Trophoblast cell (in vitro differentiated cells and primary cell): Measurements from ENCODE around the gene RBM7.

ENCODE experiments used
- DNase-seq, 2 donors: peaks; one replicate each; pipeline ENCODE4 v3.0.0-alpha.2; 2016
- H2AFZ ChIP-seq: 2 replicates; pipeline ENCODE4 v1.6.1; 2013; ENCODE audit warnings: low read length, moderate library complexity, mild to moderate bottlenecking; ENCODE audit not compliant: insufficient read depth, poor library complexity
- H2AK5ac ChIP-seq: 2 replicates; pipeline ENCODE4 v1.6.1; 2013; ENCODE audit warnings: mild to moderate bottlenecking, low read length
- H2BK120ac ChIP-seq: 2 replicates; pipeline ENCODE4 v1.6.1; 2013; ENCODE audit warnings: low read length, mild to moderate bottlenecking, moderate library complexity; ENCODE audit not compliant: insufficient read depth, poor library complexity
- H2BK12ac ChIP-seq: 2 replicates; pipeline ENCODE4 v1.6.1; 2013; ENCODE audit warnings: mild to moderate bottlenecking, low read length, moderate library complexity
- H2BK5ac ChIP-seq: 2 replicates; pipeline ENCODE4 v1.6.1; 2013; ENCODE audit warnings: low read length, low read depth, moderate library complexity, mild to moderate bottlenecking; ENCODE audit not compliant: poor library complexity
- H3K14ac ChIP-seq: 2 replicates; pipeline ENCODE4 v1.6.1; 2013; ENCODE audit warnings: mild to moderate bottlenecking, low read length
- H3K18ac ChIP-seq: 2 replicates; pipeline ENCODE4 v1.6.1; 2013; ENCODE audit warnings: mild to moderate bottlenecking, low read length
- H3K23ac ChIP-seq: 2 replicates; pipeline ENCODE4 v1.6.1; 2013; ENCODE audit warnings: low read length
- H3K27ac ChIP-seq: 2 replicates; pipeline ENCODE4 v1.5.1; 2013; ENCODE audit warnings: low read depth, mild to moderate bottlenecking, inconsistent platforms, low read length, moderate library complexity
- H3K27me3 ChIP-seq: 2 replicates; pipeline ENCODE4 v1.6.1; 2013; ENCODE audit warnings: inconsistent platforms, mild to moderate bottlenecking, low read length, moderate library complexity; ENCODE audit not compliant: insufficient read depth
- H3K36me3 ChIP-seq, 2 experiments: 1 replicate in 1 of 2; 2 replicates in 1 of 2; pipeline ENCODE4 v1.6.1; 2013; ENCODE audit warnings: low read length in 2 of 2, mild to moderate bottlenecking in 2 of 2, moderate library complexity in 1 of 2; ENCODE audit not compliant: insufficient read depth in 2 of 2, control insufficient read depth in 1 of 2
- H3K4ac ChIP-seq: 2 replicates; pipeline ENCODE4 v1.6.1; 2013; ENCODE audit warnings: low read depth, mild to moderate bottlenecking, low read length, moderate library complexity
- H3K4me1 ChIP-seq, 2 experiments: 1 replicate in 1 of 2; 2 replicates in 1 of 2; pipeline ENCODE4 v1.6.1; 2013; ENCODE audit warnings: low read length in 2 of 2, mild to moderate bottlenecking in 2 of 2, moderate library complexity in 1 of 2; ENCODE audit not compliant: insufficient read depth in 2 of 2, control insufficient read depth in 1 of 2
- H3K4me2 ChIP-seq: 2 replicates; pipeline ENCODE4 v1.6.1; 2013; ENCODE audit warnings: inconsistent platforms, mild to moderate bottlenecking, low read length, moderate library complexity
- H3K4me3 ChIP-seq: 2 replicates; pipeline ENCODE4 v1.5.1; 2013; ENCODE audit warnings: mild to moderate bottlenecking, low read depth, low read length, inconsistent platforms
- H3K79me1 ChIP-seq: one replicate; pipeline ENCODE4 v1.6.1; 2013; ENCODE audit warnings: low read length
- H3K79me2 ChIP-seq: 2 replicates; pipeline ENCODE4 v1.6.1; 2013; ENCODE audit warnings: low read length, mild to moderate bottlenecking; ENCODE audit not compliant: control insufficient read depth, insufficient read depth, poor library complexity
- H3K9ac ChIP-seq: 2 replicates; pipeline ENCODE4 v1.6.1; 2013; ENCODE audit warnings: mild to moderate bottlenecking, low read length
- H3K9me3 ChIP-seq: 2 replicates; pipeline ENCODE4 v1.6.1; 2013; ENCODE audit warnings: low read depth, mild to moderate bottlenecking, control low read depth, inconsistent platforms, low read length; ENCODE audit not compliant: insufficient read depth
- H4K12ac ChIP-seq: 2 replicates; pipeline ENCODE4 v1.6.1; 2013; ENCODE audit warnings: low read depth, mild to moderate bottlenecking, low read length, moderate library complexity
- H4K8ac ChIP-seq: 2 replicates; pipeline ENCODE4 v1.6.1; 2013; ENCODE audit warnings: low read depth, mild to moderate bottlenecking, low read length, moderate library complexity
- H4K91ac ChIP-seq: one replicate; pipeline ENCODE4 v1.6.1; 2013; ENCODE audit warnings: low read depth, mild to moderate bottlenecking, low read length, moderate library complexity
- WGBS: extraction: QIAGEN DNeasy Blood & Tissue Kit; methylation state at CpG from one replicate; pipeline ENCODE4 v1.1.7; 2013; ENCODE audit warnings: missing lambda C conversion rate; ENCODE audit not compliant: insufficient read length, insufficient coverage; ENCODE audit errors: extremely low coverage; 5-methylcytosine and 5-hydroxymethylcytosine counted together

The RBM7 gene

DNA sequence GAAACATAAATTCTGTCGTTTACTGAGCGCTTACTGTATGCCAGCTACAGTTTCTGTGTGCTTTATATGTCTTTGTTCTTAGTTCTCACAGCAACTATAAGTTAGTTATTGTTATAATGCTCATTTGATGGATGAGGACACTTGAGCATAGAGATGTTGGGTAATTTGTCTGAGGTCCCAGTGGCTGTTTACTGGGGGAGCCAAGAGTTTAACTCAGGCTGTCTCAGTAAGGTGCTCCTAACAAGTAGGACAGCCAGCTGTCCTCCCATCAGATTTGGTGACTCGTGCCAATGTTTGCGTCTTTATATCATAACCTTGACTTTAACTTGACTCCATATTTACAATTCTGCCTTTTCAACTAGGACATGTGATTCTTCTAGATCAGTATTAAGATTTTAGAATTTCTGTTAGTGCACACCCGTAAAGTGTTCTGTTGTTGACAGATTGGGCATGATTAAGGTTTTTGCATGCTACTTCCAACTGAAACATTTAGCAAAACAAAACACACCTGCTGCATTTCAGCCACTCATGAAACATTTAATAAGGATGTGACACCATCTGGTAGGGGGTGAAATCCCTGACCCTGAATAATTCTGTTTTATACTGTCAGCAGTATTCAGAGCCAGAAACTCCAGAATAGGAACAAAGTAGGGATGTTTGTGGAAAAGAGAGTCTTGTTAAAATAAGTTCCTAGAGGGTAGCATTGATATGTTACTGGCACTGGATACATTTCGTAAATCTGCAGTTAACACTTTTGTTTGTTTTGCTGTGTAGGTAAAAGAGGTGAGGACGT, 40.7 kb downstream of the RBM7 start:
- peak overlapping the region; percentile 75 for H3K4ac ChIP-seq
- H3K9me3 ChIP-seq, result peaks cover 2% of the 10 kb centered on the region
- H4K12ac ChIP-seq, result no peak overlapping the region
- H2AFZ ChIP-seq, result no peak overlapping the region
- H3K9ac ChIP-seq, result no peak overlapping the region
- no peak overlapping the region for H3K23ac ChIP-seq
- H3K79me1 ChIP-seq, result peaks cover 12% of the 10 kb centered on the region
- H2BK5ac ChIP-seq, result no peak overlapping the region
- no CpG with 5 or more reads among the region's 7 CpGs for WGBS
- peak overlapping the region; percentile 64 for H3K4me2 ChIP-seq
- no peak overlapping the region for H4K8ac ChIP-seq
- no peak overlapping the region for H2BK12ac ChIP-seq
- H3K14ac ChIP-seq, result no peak overlapping the region
- H2BK120ac ChIP-seq, result no peak overlapping the region
- no peak overlapping the region for H3K4me3 ChIP-seq
- no peak overlapping the region for H3K18ac ChIP-seq
- H4K91ac ChIP-seq, result no peak overlapping the region
- H3K27me3 ChIP-seq, result no peaks in the 10 kb centered on the region
- DNase-seq, result no peak
- peaks cover 10% of the 10 kb centered on the region for H3K79me2 ChIP-seq
- H3K4me1 ChIP-seq, result peaks cover 6 to 11% of the 10 kb centered on the region in 2 experiments
- H3K36me3 ChIP-seq, result peaks cover 0 to 2% of the 10 kb centered on the region in 2 experiments
- H2AK5ac ChIP-seq, result no peak overlapping the region
- H3K27ac ChIP-seq, result no peak overlapping the region

DNA sequence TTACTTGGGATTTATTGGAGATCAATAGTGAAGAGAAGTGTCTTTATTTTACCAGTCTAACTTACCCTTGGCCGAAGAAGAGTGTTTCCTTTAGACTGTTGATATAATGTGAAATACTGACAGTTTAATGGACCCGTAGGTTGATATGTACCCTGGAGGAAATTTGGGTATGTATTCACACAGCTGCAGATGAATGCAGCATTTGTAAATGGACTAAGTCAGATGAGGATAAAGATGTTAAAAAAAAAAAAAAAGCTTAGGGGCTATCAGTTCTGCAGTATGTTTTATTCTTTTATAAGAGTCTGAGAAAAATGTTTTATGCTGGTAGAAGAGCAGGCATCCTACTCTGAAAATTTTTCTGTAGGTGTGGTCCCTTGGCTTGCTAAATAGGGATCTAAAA, 41.5 kb downstream of the RBM7 start:
- Histone ChIP-seq H3K4me1 (peaks cover 6 to 11% of the 10 kb centered on the region in 2 experiments), H2AFZ (no peak overlapping the region), H3K27ac (no peak overlapping the region), H4K12ac (no peak overlapping the region), H2BK5ac (no peak overlapping the region), H3K79me2 (peaks cover 12% of the 10 kb centered on the region), H3K36me3 (peaks cover 0 to 4% of the 10 kb centered on the region in 2 experiments), H4K91ac (no peak overlapping the region), H3K4me3 (no peak overlapping the region), H3K18ac (no peak overlapping the region), H2BK120ac (no peak overlapping the region), H4K8ac (no peak overlapping the region), H3K9ac (no peak overlapping the region), H3K14ac (no peak overlapping the region), H3K27me3 (no peaks in the 10 kb centered on the region), H2BK12ac (no peak overlapping the region), H3K4me2 (no peak overlapping the region), H3K9me3 (peaks cover 2% of the 10 kb centered on the region), H3K79me1 (peaks cover 12% of the 10 kb centered on the region), H2AK5ac (no peak overlapping the region), H3K23ac (no peak overlapping the region), H3K4ac (no peak overlapping the region)
- WGBS, result no CpG with 5 or more reads among the region's 2 CpGs
- no peak for DNase-seq

- Histone ChIP-seq H3K14ac (no peak overlapping the region), H3K4me1 (peaks cover 6 to 11% of the 10 kb centered on the region in 2 experiments), H3K27ac (no peak overlapping the region), H4K12ac (no peak overlapping the region), H2AK5ac (no peak overlapping the region), H3K79me1 (peaks cover 12% of the 10 kb centered on the region), H2BK12ac (no peak overlapping the region), H3K4me2 (no peak overlapping the region), H3K9ac (no peak overlapping the region), H3K79me2 (peaks cover 12% of the 10 kb centered on the region), H3K9me3 (peaks cover 2% of the 10 kb centered on the region), H2BK5ac (no peak overlapping the region), H3K27me3 (no peaks in the 10 kb centered on the region), H4K91ac (no peak overlapping the region), H3K18ac (no peak overlapping the region), H3K4ac (no peak overlapping the region), H2BK120ac (no peak overlapping the region), H3K4me3 (no peak overlapping the region), H2AFZ (no peak overlapping the region), H3K36me3 (peaks cover 0 to 4% of the 10 kb centered on the region in 2 experiments), H4K8ac (no peak overlapping the region), H3K23ac (no peak overlapping the region)
- DNase-seq, result no peak
- WGBS, result no CpG with 5 or more reads among the region's 1 CpG
Measured at GRCh38 chr11:114442536-114442935, 42.1 kb downstream of the RBM7 start.

- H3K14ac ChIP-seq, result no peak overlapping the region
- H4K91ac ChIP-seq, result no peak overlapping the region
- no peak overlapping the region for H3K27ac ChIP-seq
- H2BK12ac ChIP-seq, result no peak overlapping the region
- peaks cover 0 to 8% of the 10 kb centered on the region in 2 experiments for H3K36me3 ChIP-seq
- H2BK5ac ChIP-seq, result no peak overlapping the region
- DNase-seq, result no peak
- H2AK5ac ChIP-seq, result no peak overlapping the region
- H3K4me3 ChIP-seq, result no peak overlapping the region
- no peaks in the 10 kb centered on the region for H3K27me3 ChIP-seq
- H3K4me1 ChIP-seq, result peaks cover 3 to 5% of the 10 kb centered on the region in 2 experiments
- no peak overlapping the region for H2AFZ ChIP-seq
- no peak overlapping the region for H2BK120ac ChIP-seq
- H4K12ac ChIP-seq, result no peak overlapping the region
- no peak overlapping the region for H3K4ac ChIP-seq
- no peak overlapping the region for H3K4me2 ChIP-seq
- no peak overlapping the region for H3K9ac ChIP-seq
- H3K23ac ChIP-seq, result no peak overlapping the region
- H3K18ac ChIP-seq, result no peak overlapping the region
- H3K79me1 ChIP-seq, result no peaks in the 10 kb centered on the region
- no peak overlapping the region for H4K8ac ChIP-seq
- H3K9me3 ChIP-seq, result no peaks in the 10 kb centered on the region
- peaks cover 2% of the 10 kb centered on the region for H3K79me2 ChIP-seq
- no CpG with 5 or more reads among the region's 2 CpGs for WGBS
Measured at GRCh38 chr11:114447444-114447843, 47.0 kb downstream of the RBM7 start.
